Stomach (tissue), 9 donors: ENCODE data around the gene IDH2. TPM values are rescaled to one million over a fixed set of nuclear protein-coding genes. Genes with fewer than 3 reads are reported as not detected.

Experiments used
- DNase-seq, 2 donors: peaks; one replicate each; pipeline versions ENCODE4 v3.0.0 to v3.0.0-alpha.2; 2013 to 2019
- H3K27ac ChIP-seq, 5 donors: fragments of 200-600 bp in 4 of 5; sonication (generic) in 4 of 5; one replicate each; pipeline ENCODE4 v1.5.1; 2013 to 2019; ENCODE audit warnings: mild to moderate bottlenecking in 1 of 5, moderate library complexity in 1 of 5
- H3K27me3 ChIP-seq, 3 donors: fragments of 200-600 bp; sonication (generic); one replicate each; pipeline ENCODE4 v1.5.1; 2017 to 2019; ENCODE audit warnings: mixed run types in 1 of 3
- H3K36me3 ChIP-seq, 4 donors: fragments of 200-600 bp; sonication (generic); 1 replicate in 3 of 4; 2 replicates in 1 of 4; pipeline ENCODE4 v1.5.1; 2016 to 2019
- H3K4me1 ChIP-seq, 4 donors: fragments of 200-600 bp; sonication (generic); one replicate each; pipeline ENCODE4 v1.5.1; 2016 to 2019
- H3K4me3 ChIP-seq, 4 donors: fragments of 200-600 bp; sonication (generic) in 3 of 4; one replicate each; pipeline ENCODE4 v1.5.1; 2016 to 2019; ENCODE audit warnings: mild to moderate bottlenecking in 1 of 4
- H3K9me3 ChIP-seq, 4 donors: fragments of 200-600 bp; sonication (generic); one replicate each; pipeline ENCODE4 v1.5.1; 2016 to 2019
- CTCF ChIP-seq, 7 experiments: fragments of 450-650 bp in 4 of 7; fragments of 200-600 bp in 3 of 7; sonication (generic) in 3 of 7; IDR thresholded peaks; one replicate each; pipeline ENCODE4 v1.5.1; 2016 to 2019; ENCODE audit warnings: antibody characterized with exemption in 7 of 7, control low read depth in 2 of 7, mild to moderate bottlenecking in 1 of 7
- EP300 ChIP-seq: sonication (generic); formaldehyde crosslinking; IDR thresholded peaks from one replicate; pipeline ENCODE4 v1.6.1; 2017; ENCODE audit warnings: antibody characterized with exemption
- POLR2A ChIP-seq, 4 donors: fragments of 450-650 bp; IDR thresholded peaks; one replicate each; pipeline ENCODE4 v1.6.1; 2016; ENCODE audit warnings: antibody characterized with exemption in 4 of 4, control low read depth in 2 of 4, mild to moderate bottlenecking in 1 of 4, moderate library complexity in 1 of 4
- POLR2AphosphoS5 ChIP-seq, 3 donors: sonication (generic); formaldehyde crosslinking; IDR thresholded peaks; one replicate each; pipeline ENCODE4 v1.6.1; 2016; ENCODE audit warnings: antibody characterized with exemption in 3 of 3
- WGBS, 5 donors: extraction: QIAGEN DNeasy Blood & Tissue Kit in 3 of 5; methylation state at CpG; one replicate each; pipeline versions ENCODE4 v1.1.5 to v1.1.7; 2013 to 2018; 5-methylcytosine and 5-hydroxymethylcytosine counted together
- intact Hi-C: fragments of 100-400 bp; cut with DNase I; formaldehyde crosslinking; loops from one replicate; pipeline ENCODE4 v1.15.1; 2023; ENCODE audit warnings: low total_unique reads
- polyA plus RNA-seq, 3 donors: library from polyadenylated mRNA; stranded (reverse); fragments of 200-250 nt; gene quantifications; one replicate each; pipeline ENCODE4 v1.2.3, GENCODE V29; 2013
- total RNA-seq, 5 donors: library from RNA; depleted of rRNA; stranded (reverse); fragments of >200 nt; gene quantifications; one replicate each; pipeline versions ENCODE4 v1.1.0 to v1.2.3, GENCODE V29; 2014 to 2016
- donor health status: healthy with polysubstance abuse.
- donor health status: Bipolar disorder and iron deficiency.
- donor health status: healthy.

Gene IDH2
- total and polyA plus RNA-seq, 8 donors, result 12.3 to 186 (median 117) TPM

DNA sequence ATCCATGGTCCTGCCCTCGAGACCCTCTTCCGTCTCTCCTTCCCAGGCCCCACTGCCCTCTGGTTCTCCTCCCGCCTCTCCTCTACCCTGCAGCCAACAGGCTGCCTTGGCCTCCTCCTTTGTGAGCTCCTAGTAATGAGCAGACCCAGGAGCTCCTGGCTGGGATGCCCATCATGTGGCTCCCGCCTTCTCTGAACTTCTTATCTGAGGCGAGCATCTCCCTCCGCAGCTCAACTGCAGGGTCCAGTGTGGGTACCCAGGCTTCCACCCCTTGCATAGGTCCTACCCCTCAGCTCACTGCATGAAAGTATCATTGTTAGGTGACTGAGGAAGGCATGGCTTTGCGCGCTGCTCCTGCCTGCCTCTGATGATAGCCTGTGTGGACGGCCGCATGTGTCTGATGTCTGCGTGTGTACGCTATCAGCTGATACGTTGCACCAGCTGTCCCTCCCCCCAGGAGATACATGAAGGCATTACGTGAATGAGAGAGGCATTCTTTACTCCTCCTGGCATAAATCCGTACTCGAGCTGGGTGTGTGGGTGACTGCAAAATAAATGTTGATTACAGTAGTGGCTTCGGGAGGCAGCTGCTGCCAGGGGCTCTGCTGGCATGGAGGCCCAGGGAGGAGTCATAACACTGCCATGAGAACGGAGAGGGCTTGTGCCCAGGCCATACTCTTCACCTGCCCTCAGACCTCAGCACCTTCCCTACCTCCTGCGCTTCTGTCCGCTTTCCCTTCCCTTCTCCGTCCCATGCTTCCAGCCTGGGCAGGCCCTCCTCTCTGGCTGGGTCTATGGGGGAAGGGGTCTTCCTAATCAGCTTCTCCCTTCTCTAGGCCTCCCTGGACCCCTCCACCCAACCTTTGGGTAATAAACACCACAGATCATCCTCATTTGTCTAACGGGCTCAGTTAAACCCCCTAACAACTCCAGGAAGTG is 52.3 kb downstream of the IDH2 start:
- intact Hi-C loops, result no loop called here
- no peak for TF ChIP-seq POLR2A (IDR thresholded peaks at IDR 0.05)
- no peak for TF ChIP-seq CTCF (IDR thresholded peaks at IDR 0.05)
- no peak for TF ChIP-seq POLR2AphosphoS5 (IDR thresholded peaks at IDR 0.05)
- TF ChIP-seq EP300, result no peak
- H3K4me1 ChIP-seq, result peaks cover 34 to 62% (median 46%) of the 10 kb centered on the region in 4 donors
- no peaks in the 10 kb centered on the region for H3K27me3 ChIP-seq
- no peak overlapping the region for H3K4me3 ChIP-seq
- H3K9me3 ChIP-seq, result no peaks in the 10 kb centered on the region
- DNase-seq, result no peak
- 77 to 85% (median 84%) methylated on average over 21 to 22 of the region's 22 CpGs for WGBS, 5 donors
- peaks cover 0 to 3% (median 0%) of the 10 kb centered on the region in 4 donors for H3K36me3 ChIP-seq
- H3K27ac ChIP-seq, result no peak overlapping the region

- Histone ChIP-seq H3K9me3 (no peaks in the 10 kb centered on the region), H3K27ac (no peak overlapping the region), H3K4me1 (peaks cover 28 to 61% (median 39%) of the 10 kb centered on the region in 4 donors), H3K36me3 (peaks cover 0 to 7% (median 0%) of the 10 kb centered on the region in 4 donors), H3K27me3 (no peaks in the 10 kb centered on the region), H3K4me3 (no peak overlapping the region)
- WGBS, 5 donors, result 96 to 98% (median 98%) methylated on average over 5 of the region's 5 CpGs
- no peak for DNase-seq
- TF ChIP-seq EP300, result no peak
- TF ChIP-seq POLR2AphosphoS5 (IDR thresholded peaks at IDR 0.05), result no peak
- TF ChIP-seq POLR2A (IDR thresholded peaks at IDR 0.05), result no peak
- TF ChIP-seq CTCF (IDR thresholded peaks at IDR 0.05), result no peak
- intact Hi-C loops, result no loop called here
Measured at GRCh38 chr15:90049030-90049429, 53.2 kb downstream of the IDH2 start.

DNA sequence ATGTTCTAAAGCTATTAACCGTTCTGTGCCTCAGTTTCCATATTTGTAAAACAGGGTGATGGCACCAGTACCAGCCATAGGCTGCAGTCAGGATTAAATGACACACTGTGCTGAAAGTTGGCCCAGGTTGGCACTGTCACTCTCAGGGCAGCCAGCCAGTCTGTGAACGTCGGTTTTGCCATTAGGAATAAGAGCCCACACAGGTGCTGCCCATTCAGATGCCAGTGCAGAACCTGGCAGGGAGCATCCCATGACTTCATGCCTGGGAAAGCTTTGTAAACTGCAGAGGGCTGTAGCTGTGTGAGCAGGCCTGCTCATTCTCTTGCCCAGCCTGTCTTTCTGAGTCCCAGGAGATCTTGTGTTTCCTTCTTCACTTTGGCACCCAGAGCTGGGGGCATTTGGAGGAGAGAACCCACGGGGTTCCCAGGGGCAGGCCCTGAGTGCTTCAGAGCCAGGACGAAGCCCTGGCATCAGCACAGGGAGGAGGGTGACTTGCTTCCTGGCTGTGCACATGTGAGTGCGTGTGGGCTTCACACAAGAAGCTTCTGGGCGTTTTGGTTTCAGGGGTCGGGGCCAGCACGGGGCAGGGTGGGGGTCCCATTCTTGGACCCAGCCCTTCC is 54.2 kb downstream of the IDH2 start:
- intact Hi-C loops, result no loop called here
- peak overlapping the region; percentile 76 to 85 (median 81) for H3K27ac ChIP-seq

More for the DNA sequence above, 54.2 kb downstream of the IDH2 start:
- Histone ChIP-seq H3K9me3 (no peaks in the 10 kb centered on the region), H3K27me3 (no peaks in the 10 kb centered on the region), H3K4me1 (peaks cover 28 to 69% (median 42%) of the 10 kb centered on the region in 4 donors), H3K4me3 (no peak overlapping the region), H3K36me3 (peaks cover 0 to 11% (median 0%) of the 10 kb centered on the region in 4 donors)
- peak in 1 of 2 donors; percentile 51 for DNase-seq
- no peak for TF ChIP-seq EP300
- TF ChIP-seq POLR2AphosphoS5 (IDR thresholded peaks at IDR 0.05), result no peak
- no peak for TF ChIP-seq POLR2A (IDR thresholded peaks at IDR 0.05)
- TF ChIP-seq CTCF (IDR thresholded peaks at IDR 0.05), result no peak
- WGBS, 5 donors, result 47 to 59% (median 56%) methylated on average over 8 to 9 of the region's 9 CpGs
